ENCODE measurements around the gene PKN3.
A peak's percentile ranks its signal among the peaks of the same experiment; 100 is the strongest.
"Not testable (repeated sequence)": the region's sequence is repeated elsewhere in the genome, so short reads cannot be mapped to it uniquely, and the experiment has no call there.

Gene PKN3

DNA sequence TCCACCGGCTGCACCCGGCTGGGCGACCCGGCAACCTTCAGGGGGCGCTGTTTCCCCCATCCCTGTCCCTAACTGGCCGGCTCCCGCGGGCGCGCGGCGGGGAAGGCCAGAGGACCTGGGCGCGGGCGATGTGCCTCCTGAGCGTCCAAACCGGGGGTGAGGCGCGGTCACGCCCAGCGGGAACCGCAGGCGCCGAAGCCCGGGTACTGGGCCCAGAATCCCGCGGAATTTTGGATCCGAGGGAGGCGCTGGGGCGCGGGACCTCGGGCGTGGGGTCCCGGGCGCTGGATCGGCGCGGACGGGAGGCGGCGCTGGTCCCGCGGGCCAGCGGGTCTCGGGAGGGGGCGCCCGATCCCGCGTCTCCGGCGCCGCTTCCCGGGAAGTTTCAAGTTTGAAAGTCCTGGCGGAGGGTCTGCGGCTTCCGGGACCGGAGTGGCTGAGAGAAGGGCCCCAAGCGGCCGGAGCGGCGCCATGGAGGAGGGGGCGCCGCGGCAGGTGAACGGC is at the start of gene PKN3:
PKN3 (plus strand) TSS at position 59 of the 504 bp plus-strand sequence; CDS start at position 472, 413 bp downstream.
- DNase-seq: peak; percentile 77 to 89

DNA sequence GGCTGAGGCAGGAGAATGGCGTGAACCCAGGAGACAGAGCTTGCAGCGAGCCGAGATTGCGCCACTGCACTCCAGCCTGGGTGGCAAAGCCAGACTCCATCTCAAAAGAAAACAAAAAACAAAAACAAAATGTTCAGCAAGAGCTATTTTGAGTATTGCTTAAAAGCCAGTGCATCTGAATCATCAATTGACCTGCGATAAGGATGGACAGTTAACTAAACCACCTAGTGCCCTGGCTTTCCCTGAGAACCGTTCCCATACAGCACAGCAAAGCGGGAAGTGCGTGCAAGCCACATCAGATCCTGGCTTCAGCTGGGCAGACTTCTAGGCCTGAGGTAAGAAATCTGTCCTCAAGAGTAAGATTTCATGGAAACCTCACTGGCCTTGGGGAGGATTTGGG is 48.4 kb upstream of the PKN3 start:
- DNase-seq: no peak

GRCh38 chr9:128654481-128654880 is 47.8 kb upstream of the PKN3 start:
- no peak for DNase-seq

DNA sequence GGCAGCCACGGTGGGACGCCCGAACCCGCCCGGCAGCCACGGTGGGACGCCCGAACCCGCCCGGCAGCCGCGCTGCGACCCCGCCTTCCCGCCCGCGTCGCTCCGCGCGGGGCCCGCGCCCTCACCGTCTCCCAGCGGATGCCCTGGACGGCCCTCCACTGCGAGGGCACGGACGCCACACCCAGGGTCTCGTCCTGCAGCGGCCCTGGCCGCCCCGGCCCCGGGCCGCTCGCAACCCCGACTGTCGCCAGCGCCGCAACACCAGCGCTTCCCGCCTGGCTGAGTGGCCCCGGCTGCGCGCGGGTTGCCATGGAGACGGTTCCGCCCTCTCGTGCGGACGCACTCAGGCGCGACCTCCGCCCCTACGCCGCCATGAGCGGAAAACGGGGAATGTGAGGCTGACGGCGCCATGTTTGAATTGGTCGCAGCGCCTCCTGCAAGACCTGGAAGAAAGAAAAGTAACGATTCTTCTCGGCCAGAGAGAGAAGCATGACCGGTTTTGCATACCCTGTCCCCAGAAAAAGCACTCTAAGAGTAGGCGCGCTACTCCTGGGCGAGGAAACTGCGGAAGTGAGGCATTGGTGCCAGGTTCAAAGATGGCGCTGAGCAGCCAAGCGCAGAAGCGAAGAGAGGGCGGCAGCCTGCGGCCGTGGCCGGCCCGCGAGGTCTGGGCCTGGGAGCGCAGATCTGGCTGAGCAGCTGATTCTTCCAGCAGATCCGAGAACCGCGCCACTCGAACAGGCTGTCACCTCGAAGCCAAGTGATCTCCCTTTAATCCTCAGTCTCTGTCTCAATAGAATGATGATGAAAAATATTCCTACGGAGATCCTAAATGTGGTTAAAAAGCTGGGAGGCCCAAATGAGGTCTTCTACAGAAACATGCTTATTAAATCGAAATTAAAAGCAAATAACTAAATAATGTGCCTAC is 45.6 kb upstream of the PKN3 start, which contains the start of gene DYNC2I2:
DYNC2I2 (minus strand) TSS at position 432 of the 928 bp plus-strand sequence; CDS start at position 311, 121 bp downstream.
- peak; percentile 84 to 85 for DNase-seq

DNA sequence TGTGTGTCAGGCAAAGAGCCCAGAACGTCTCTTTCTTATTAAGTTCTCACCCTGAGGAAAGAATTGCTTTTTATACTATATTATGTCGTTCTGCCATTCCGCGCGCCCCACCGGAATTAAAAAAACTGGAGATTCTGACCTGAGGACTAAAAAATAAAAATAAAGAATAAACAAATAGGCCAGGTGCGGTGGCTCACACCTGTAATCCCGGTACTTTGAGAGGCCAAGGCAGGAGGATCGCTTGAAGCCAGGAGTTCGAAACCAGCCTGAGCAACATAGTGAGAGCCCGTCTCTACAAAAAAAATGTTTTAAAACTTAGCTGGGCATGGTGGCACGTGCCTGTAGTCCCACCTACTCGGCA is 45.0 kb upstream of the PKN3 start:
- no peak for DNase-seq

DNA sequence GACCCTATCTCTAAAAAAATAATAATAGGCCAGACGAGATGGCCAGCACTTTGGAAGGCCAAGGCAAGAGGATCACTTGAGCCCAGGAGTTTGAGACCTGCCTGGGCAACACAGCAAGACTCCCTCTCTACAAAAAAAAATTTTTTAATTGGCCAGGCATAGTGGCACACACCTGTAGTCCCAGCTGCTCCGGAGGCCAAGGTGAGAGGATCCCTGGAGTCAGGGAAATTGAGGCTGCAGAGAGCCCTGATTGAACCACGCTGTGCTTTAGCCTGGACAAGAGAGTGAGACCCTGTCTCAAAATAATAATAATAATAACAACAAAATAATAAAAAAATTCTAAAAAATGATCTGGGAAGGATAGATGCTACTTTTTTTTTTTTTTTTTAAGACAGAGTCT is 44.5 kb upstream of the PKN3 start:
- no peak for DNase-seq

DNA sequence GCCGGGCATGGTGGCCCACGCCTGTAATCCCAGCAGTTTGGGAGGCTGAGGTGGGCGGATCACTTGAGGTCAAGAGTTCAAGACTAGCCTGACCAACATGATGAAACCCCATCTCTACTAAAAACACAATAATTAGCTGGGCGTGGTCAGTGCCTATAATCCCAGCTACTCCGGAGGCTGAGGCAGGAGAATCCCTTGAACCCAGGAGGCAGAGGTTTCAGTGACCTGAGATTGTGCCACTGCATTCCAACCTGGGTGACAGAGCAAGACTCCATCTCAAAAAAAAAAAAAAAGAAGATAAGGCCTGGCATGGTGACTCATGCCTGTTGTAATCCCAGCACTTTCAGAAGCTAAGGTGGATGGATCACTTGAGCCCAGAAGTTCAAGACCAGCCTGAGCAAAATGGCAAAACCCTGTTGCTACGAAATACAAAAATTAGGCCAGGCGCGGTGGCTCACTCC is 35.8 kb upstream of the PKN3 start:
- DNase-seq: not testable (repeated sequence)

GRCh38 chr9:128669786-128670185 is 32.5 kb upstream of the PKN3 start:
- no peak for DNase-seq

DNA sequence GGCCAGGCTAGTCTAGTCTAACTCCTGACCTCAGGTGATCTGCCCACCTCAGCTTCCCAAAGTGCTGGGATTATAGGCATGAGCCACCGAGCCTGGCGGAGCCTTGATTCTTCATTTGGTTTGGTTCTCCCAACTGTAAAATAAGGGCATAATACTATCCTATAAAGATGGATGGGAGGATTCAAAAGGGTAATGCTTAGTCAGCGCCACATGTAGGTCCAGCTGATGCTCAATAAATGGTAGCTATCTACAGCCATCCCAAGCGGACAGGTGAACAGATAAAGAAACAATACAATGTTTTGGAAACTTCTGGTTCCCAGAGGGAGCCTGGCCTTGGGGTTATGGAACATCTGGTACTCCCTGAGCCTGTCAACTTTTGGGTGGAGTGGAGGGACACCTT is 26.9 kb upstream of the PKN3 start:
- no peak for DNase-seq

GRCh38 chr9:128677794-128678193 is 24.5 kb upstream of the PKN3 start:
- no peak for DNase-seq

DNA sequence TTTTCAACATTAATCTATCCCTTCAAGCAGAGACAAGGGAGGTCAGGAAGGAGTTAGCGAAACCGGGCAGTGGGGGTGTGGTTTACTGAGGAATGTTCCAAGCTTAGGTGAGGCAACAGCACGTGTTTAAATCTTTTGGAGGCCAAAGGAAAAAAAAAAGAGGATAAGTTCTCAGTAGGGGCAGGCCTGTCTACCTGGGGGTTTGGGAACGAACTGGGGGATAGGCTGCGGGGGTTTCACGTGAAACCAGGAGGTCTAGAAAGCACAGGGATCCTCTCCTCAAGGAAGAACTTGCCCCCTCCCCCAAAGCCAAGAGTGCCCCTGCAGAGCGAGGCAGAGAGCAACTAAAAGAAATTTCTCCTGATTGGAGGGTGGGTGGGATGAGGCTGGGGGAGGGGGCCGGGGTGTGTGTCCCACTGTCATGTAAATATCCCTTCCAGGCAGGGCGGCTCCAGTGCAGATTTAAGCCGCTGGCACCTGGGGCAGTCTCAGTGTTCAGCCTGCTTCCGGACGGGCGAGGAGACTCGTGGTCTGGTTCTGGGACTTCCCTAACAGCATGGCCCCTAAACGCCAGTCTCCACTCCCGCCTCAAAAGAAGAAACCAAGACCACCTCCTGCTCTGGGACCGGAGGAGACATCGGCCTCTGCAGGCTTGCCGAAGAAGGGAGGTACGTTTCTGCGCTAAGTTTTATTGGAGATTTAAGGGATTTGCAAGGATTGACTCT is 18.8 kb upstream of the PKN3 start:
- DNase-seq: peak; percentile 38 to 58

DNA sequence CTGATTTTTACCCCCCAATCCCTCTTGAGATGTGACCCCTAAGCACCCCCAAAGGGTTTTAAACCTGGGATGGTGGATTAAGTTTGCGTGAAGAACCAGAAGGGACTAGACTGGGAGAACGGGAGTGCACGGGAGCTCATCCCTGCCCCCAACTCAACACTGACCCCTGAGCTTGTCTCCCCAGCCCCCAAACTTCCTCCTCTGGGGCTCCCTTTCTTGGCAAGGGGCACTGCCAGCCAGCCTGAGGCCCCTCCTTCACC is 18.3 kb upstream of the PKN3 start:
- peak in 1 of 2 experiments; percentile 55 for DNase-seq

DNA sequence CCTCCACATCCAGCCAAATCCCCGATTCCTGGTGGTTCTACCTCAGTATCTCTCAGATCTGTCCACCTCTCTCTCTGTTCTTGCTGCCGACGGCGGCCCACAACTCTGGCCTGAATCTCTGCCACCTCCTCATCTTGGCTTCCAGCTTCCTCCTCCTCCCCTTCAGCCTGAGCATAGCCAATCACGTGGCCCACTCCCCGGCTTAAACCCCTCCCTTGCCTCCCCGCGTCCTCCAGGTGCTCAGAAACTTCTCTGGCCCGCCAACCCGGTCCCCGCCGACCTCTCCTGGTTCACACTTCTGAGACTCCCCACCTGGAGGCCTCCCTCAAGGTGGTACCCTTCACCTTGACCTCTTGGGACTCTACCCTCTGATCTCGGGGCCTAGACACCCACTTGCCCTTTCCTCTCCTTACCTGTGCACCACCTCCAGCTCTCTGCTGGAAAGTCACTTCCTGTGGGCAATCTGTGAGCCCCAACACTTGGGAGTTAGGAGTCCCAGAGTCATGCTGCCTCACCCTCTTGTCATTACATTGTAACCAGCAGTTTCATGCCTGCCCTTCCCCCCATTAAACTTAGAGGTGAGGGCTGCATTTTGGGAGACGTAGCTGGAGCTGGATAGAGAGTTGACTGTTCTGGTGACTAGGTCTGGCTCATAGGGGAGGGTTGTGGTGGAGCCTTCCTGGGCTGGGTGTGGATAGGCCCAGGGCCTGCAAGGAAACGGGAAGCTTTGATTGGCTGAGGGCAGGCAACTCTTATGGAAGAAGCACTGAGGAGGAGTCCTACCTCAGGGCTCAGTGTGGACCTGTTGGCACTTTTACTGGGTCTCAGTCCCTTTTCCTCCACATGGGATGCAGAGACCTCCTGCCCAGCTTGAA is 17.7 kb upstream of the PKN3 start:
- DNase-seq: peak; percentile 83 to 84

GRCh38 chr9:128685636-128686489 is 16.4 kb upstream of the PKN3 start:
- DNase-seq: peak; percentile 67 to 69

GRCh38 chr9:128687453-128687852 is 14.8 kb upstream of the PKN3 start:
- no peak for DNase-seq

DNA sequence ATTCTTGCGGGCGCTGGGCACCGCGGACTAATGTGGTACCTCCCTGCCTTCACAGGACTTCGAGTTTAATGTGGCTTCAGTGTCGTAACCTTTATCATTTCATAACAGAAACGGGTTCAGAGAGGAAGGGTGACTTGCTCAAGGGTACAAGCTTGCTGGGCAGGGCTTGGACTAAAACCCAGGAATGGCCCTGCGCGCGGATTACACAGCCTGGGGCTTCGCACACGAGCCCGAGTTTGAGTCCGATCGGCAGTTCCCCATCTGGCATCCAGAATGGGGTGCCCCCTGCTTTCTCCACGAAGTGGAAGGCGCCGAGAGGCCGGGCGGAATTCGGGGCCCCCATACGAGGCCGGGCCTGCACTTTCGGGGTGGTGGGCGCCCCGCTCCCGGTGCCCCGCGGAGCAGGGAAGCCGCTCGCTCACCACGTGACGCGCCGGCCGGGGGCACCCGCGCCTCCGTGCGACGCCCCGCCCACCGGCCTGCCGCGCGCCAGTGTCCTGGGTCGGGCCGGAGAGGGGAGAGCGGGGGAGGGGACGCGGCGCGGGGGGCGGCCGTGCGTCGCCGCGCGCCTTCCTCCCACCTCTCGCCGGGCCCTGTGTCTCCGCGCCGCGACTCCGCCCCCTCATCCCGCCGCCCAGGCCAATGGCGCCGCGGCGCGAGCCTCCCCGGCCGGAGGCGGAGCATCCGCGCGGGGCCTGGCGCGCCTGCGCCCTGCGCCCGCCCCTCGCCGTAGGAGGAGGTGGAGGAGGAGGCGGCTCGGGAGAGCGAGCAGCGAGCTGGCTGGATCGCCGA is 13.6 kb upstream of the PKN3 start, which contains the start of gene SET:
SET (plus strand) TSS at position 722 of the 792 bp plus-strand sequence. CDS start 361 bp downstream, outside the sequence.
- peak; percentile 77 to 87 for DNase-seq

- DNase-seq: no peak
Observed at GRCh38 chr9:128689293-128689774, 13.0 kb upstream of the PKN3 start.

DNA sequence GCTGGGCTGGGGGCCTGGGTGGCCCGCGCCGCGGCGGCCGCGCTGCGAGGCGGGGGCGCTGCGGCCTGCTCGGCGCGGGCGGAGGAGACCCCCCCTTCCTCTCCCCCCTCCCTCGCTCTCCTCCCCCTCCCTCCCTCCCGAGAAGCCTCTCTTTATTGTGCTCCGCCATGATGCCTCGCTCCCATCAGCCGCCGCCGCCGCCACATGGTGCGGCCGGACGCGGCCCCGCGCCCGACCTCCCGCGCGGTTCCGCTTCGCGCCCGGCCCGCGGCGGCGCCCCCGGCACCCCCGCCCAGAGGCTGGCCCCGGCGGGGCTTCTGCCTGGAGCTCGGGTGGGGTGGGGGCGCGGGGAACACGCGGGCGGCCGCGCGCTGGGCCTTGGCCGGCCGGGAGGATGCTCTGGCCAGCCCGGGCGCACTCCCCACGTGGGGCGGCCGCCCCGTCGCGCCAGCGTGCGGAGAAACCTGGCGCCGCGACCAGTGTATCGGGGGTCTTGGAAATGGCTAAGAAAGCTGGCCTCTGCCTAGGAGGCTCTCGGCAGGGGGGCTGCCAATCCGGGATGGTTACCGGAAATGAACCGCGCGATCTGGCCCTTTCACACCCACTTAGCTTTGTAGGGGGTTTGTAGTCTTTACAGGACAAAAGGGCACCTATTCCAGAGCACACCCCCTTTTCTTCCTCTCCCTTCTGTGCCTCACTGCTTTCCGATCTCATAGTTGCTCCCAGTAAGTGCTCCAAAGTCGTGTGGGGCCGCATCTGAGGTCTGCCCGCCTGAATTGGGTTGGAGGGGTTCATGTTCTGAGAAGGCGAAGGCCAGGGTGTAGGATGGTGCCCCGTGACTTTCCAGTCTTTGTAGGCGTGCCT is 12.3 kb upstream of the PKN3 start:
- peak in 1 of 2 experiments; percentile 7 for DNase-seq

- no peak for DNase-seq
Observed at GRCh38 chr9:128690684-128691034, 11.6 kb upstream of the PKN3 start.

- DNase-seq: not testable (repeated sequence)
Observed at GRCh38 chr9:128693738-128694137, 8.6 kb upstream of the PKN3 start.

Data from Kasumi-1 (cell line).